NCI-H128 (cell line): ENCODE measurements around the gene PTGIR.

Experiments used
- DNase-seq: peaks from one replicate; lab custom pipeline; 2025; ENCODE audit not compliant: unreplicated experiment; lab: John Stamatoyannopoulos, UW

Gene PTGIR

GRCh38 chr19:46601318-46602224 lies 23.3 kb downstream of the PTGIR start, which contains the start of gene CALM3:
CALM3 (plus strand) TSS chr19:46601330; CDS start chr19:46601435, 105 bp downstream.
- no peak for DNase-seq

- peak; percentile 98 for DNase-seq
These were observed 24.2 kb downstream of the PTGIR start for GRCh38 chr19:46600384-46601317.

GRCh38 chr19:46599716-46600373 lies 25.0 kb downstream of the PTGIR start:
- DNase-seq = no peak

GRCh38 chr19:46598372-46598917 lies 26.4 kb downstream of the PTGIR start:
- no peak for DNase-seq

DNA sequence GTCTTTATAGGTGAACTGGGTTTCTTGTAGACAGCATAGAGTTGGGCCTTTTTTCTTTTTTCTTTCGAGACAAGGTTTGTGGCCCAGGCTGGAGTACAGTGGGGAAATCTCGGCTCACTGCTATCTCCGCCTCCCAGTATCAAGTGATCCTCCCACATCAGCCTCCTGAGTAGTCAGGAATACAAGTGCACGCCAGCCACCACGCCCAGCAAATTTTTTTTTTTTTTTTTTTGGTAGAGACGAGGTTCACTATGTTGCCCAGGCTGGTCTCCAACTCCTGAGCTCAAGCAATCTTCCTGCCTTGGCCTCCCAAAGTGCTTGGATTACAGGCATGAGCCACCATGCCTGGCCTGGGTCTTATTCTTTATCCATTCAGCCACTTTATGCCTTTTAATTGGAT lies 28.9 kb downstream of the PTGIR start:
- no peak for DNase-seq

GRCh38 chr19:46591870-46592269 lies 33.0 kb downstream of the PTGIR start:
- no peak for DNase-seq

DNA sequence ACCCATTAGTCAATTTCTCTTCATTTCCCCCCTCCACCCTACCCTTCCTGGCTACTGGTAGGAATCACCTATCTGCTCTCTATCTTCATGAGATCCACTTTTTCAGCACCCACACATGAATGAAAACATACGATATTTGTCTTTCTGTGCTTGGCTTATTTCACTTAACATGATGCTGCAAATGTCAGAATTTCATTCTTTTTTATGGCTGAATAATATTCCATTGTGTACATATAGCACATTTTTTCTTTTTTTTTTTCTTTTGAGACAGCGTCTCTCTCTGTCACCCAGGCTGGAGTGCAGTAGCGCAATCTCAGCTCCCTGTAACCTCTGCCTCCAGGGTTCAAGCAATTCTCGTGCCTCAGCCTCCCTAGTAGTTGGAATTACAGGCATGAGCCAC lies 33.6 kb downstream of the PTGIR start:
- DNase-seq = no peak

DNA sequence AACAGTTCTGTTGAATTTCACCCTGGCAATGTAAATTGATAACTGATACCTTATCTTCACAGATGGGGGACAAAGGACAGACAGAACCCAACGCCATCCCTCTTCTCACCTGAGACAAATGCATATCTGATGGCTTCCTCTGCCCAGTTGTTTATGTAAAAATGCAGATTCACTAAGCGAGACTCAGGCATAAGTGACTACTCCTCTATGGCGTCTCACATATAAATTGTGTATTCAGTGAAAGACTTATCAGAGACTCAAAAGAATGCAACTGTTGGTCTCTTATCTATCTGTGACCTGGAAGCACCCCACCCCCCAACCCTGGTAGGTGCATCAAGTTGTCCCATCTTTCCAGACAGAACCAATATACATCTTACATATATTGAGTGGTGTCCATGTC lies 37.0 kb downstream of the PTGIR start:
- DNase-seq = no peak

- DNase-seq = no peak
These were observed 38.6 kb downstream of the PTGIR start for GRCh38 chr19:46586294-46586693.

DNA sequence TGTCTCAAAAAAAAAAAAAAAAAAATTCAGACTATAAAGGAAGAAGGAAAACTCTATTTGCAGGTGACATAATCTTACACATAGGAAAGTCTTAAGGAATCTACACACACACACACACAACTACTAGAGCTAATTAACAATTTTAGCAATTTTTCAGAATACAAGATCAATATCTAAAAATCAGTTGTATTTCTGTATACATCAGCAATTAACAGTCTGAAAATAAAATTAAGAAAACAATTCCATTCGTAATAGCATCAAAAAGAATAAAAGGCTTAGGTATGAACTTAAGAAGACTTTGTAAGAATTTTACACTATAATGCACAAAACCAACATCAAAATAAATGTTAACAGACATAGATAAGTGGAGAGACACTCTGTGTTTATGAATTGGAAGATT lies 39.4 kb downstream of the PTGIR start:
- no peak for DNase-seq

- no peak for DNase-seq
These were observed 44.6 kb downstream of the PTGIR start for GRCh38 chr19:46580247-46580646.

DNA sequence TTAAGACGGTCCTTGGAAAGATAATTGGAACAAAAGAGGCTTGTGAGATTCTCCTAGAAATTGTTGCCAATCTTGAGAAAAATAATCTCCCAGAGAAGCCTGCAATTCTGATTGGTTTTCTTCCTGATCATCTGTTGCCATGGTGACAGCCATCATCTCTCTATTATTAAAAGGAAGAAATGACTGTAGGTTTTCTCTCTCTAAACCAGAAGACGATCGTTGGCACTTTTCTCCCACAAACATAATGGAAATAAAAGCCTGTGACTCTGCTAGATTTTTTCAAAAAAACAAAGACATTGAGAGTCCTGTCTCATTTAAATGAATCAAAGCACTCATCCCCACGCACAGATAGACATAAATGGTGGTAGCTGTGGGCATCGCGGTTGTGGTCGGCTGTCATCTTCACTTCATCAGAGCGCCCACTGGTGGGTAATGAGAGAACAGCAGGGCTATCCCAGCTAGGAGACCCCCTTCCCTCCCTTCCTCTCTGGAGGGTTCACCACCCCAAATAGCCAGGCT lies 45.5 kb downstream of the PTGIR start:
- DNase-seq = no peak

DNA sequence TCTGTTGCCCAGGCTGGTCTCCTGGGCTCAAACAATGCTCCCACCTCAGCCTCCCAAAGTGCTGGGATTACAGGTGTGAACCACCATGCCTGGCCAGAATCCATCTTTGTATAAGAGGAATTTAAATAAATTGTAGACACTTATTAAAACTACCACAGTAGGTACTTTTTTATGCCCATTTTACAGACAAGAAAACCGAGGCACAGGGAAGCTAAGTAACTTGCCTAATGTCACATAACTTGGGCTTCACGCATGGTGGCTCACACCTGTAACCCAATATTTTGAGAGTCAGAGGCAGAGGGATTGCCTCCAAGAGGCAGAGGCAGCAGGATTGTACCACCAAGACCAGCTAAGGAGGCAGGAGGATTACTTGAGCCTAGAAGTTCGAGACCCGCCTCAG lies 46.4 kb downstream of the PTGIR start:
- no peak for DNase-seq

DNA sequence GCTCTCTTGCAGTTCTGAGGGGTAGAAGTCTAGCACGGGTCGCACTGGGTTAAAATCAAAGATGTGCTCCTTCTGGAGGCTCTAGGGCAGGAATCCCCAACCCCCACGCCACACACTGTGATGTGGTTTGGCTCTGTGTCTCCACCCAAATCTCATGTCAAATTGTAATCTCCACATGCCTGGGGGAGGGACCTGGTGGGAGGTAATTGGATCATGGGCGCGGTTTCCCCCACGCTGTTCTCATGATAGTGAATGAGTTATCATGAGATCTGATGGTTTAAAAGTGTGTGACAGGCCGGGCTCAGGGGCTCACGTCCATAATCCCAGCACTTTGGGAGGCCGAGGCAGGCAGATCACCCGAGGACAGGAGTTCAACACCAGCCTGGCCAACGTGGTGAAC lies 50.4 kb downstream of the PTGIR start:
- DNase-seq = no peak

- no peak for DNase-seq
These were observed 51.0 kb downstream of the PTGIR start for GRCh38 chr19:46573679-46574498.

GRCh38 chr19:46571495-46571894 lies 53.4 kb downstream of the PTGIR start:
- DNase-seq = no peak
